ENCODE data around the gene DPYD.

DNA sequence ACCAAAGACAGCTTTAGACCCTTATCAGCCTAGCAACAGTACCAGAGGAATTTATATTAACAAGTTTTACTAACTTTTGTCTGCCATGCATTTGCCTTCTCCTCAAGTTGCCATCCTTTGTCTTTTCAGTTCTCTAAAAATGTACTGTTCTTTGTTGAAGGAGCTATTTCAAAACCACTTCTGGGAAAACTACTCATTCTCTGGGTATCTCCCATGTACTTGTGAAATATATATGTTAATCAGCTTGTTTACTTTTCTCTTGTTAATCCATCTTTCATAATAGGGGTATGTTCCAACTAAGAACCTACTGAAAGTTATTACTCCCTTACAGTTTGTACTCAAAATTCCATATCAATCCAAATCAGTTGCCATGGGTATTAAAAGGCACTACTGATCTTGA is 16.3 kb downstream of the DPYD start:
- TF ChIP-seq, protein P1, sequence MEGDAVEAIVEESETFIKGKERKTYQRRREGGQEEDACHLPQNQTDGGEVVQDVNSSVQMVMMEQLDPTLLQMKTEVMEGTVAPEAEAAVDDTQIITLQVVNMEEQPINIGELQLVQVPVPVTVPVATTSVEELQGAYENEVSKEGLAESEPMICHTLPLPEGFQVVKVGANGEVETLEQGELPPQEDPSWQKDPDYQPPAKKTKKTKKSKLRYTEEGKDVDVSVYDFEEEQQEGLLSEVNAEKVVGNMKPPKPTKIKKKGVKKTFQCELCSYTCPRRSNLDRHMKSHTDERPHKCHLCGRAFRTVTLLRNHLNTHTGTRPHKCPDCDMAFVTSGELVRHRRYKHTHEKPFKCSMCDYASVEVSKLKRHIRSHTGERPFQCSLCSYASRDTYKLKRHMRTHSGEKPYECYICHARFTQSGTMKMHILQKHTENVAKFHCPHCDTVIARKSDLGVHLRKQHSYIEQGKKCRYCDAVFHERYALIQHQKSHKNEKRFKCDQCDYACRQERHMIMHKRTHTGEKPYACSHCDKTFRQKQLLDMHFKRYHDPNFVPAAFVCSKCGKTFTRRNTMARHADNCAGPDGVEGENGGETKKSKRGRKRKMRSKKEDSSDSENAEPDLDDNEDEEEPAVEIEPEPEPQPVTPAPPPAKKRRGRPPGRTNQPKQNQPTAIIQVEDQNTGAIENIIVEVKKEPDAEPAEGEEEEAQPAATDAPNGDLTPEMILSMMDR (IDR thresholded peaks at IDR 0.05 in 2 of 3, conservative IDR thresholded peaks at IDR 0.05 in 1 of 3; ENCODE audit: control insufficient read depth in 2 of 3, extremely low read depth in 1 of 3, insufficient read depth in 1 of 3, low read depth in 3 of 3, low read length in 3 of 3): no peak
- TF ChIP-seq POLR2A (IDR thresholded peaks at IDR 0.05; ENCODE audit: low read depth, low read length) (no peak), SRF (IDR thresholded peaks at IDR 0.05; ENCODE audit: low read depth in 2 of 2, low read length in 2 of 2) (no peak), SIX5 (IDR thresholded peaks at IDR 0.05; ENCODE audit: low read depth, low read length, severe bottlenecking) (no peak), MXI1 (IDR thresholded peaks at IDR 0.05; ENCODE audit: low read depth, low read length) (no peak), NFYA (IDR thresholded peaks at IDR 0.05; ENCODE audit: borderline replicate concordance, low read depth, low read length) (no peak), EED (IDR thresholded peaks at IDR 0.05; ENCODE audit: low read depth) (no peak), EZH2 (IDR thresholded peaks at IDR 0.05; ENCODE audit: borderline replicate concordance, control insufficient read depth, low read depth, low read length) (no peak), POLR2AphosphoS5 (IDR thresholded peaks at IDR 0.05; ENCODE audit: low read length) (no peak), EGR1 (IDR thresholded peaks at IDR 0.05; ENCODE audit: borderline replicate concordance in 1 of 2, low read depth in 2 of 2, low read length in 2 of 2) (no peak), MYC (IDR thresholded peaks at IDR 0.05; ENCODE audit: insufficient read depth, insufficient read length, insufficient replicate concordance, low read length, severe bottlenecking) (no peak)
- TF ChIP-seq, protein P2, sequence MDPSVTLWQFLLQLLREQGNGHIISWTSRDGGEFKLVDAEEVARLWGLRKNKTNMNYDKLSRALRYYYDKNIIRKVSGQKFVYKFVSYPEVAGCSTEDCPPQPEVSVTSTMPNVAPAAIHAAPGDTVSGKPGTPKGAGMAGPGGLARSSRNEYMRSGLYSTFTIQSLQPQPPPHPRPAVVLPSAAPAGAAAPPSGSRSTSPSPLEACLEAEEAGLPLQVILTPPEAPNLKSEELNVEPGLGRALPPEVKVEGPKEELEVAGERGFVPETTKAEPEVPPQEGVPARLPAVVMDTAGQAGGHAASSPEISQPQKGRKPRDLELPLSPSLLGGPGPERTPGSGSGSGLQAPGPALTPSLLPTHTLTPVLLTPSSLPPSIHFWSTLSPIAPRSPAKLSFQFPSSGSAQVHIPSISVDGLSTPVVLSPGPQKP (IDR thresholded peaks at IDR 0.05; ENCODE audit: low read depth, low read length): no peak

Data from GM12878 (cell line).